HG02884 (cell line): ENCODE results near the gene KCTD16.

Source experiments
- ATAC-seq: cut with Tn5 transposase; IDR thresholded peaks from one replicate; pipeline ENCODE4 v1.9.1; 2021; ENCODE audit warnings: mild to moderate bottlenecking, moderate library complexity; ENCODE audit not compliant: unreplicated experiment

KCTD16 gene

GRCh38 chr5:144328494-144328893 lies 157.8 kb downstream of the KCTD16 start:
- no peak for ATAC-seq

- no peak for ATAC-seq
Observed at GRCh38 chr5:144328980-144329379, 158.3 kb downstream of the KCTD16 start.

GRCh38 chr5:144329681-144330080 lies 159.0 kb downstream of the KCTD16 start:
- ATAC-seq = no peak

GRCh38 chr5:144331361-144331760 lies 160.7 kb downstream of the KCTD16 start:
- ATAC-seq = no peak

- ATAC-seq = no peak
Observed at GRCh38 chr5:144332265-144332664, 161.6 kb downstream of the KCTD16 start.

- ATAC-seq = peak; percentile 51
Observed at GRCh38 chr5:144333336-144333920, 162.8 kb downstream of the KCTD16 start.

- peak; percentile 53 for ATAC-seq
Observed at GRCh38 chr5:144335561-144335960, 164.9 kb downstream of the KCTD16 start.

- ATAC-seq = no peak
Observed at GRCh38 chr5:144336191-144336961, 165.7 kb downstream of the KCTD16 start.

- no peak for ATAC-seq
Observed at GRCh38 chr5:144352330-144352729, 181.7 kb downstream of the KCTD16 start.

GRCh38 chr5:144352732-144353317 lies 182.2 kb downstream of the KCTD16 start:
- no peak for ATAC-seq

- ATAC-seq = no peak
Observed at GRCh38 chr5:144356489-144356888, 185.8 kb downstream of the KCTD16 start.

- ATAC-seq = no peak
Observed at GRCh38 chr5:144361406-144361805, 190.7 kb downstream of the KCTD16 start.

- ATAC-seq = no peak
Observed at GRCh38 chr5:144365885-144366284, 195.2 kb downstream of the KCTD16 start.

- ATAC-seq = no peak
Observed at GRCh38 chr5:144367991-144368390, 197.3 kb downstream of the KCTD16 start.

- ATAC-seq = no peak
Observed at GRCh38 chr5:144368556-144368955, 197.9 kb downstream of the KCTD16 start.

GRCh38 chr5:144369006-144369405 lies 198.3 kb downstream of the KCTD16 start:
- peak; percentile 47 for ATAC-seq

- no peak for ATAC-seq
Observed at GRCh38 chr5:144370273-144370672, 199.6 kb downstream of the KCTD16 start.

GRCh38 chr5:144374637-144375036 lies 204.0 kb downstream of the KCTD16 start:
- ATAC-seq = no peak

GRCh38 chr5:144377207-144377606 lies 206.5 kb downstream of the KCTD16 start:
- ATAC-seq = no peak

- ATAC-seq = no peak
Observed at GRCh38 chr5:144378681-144379080, 208.0 kb downstream of the KCTD16 start.

GRCh38 chr5:144385597-144385996 lies 214.9 kb downstream of the KCTD16 start:
- ATAC-seq = no peak

GRCh38 chr5:144386315-144386714 lies 215.6 kb downstream of the KCTD16 start:
- no peak for ATAC-seq
